Left ventricle myocardium superior (tissue), 1 donor: Measurements from ENCODE around the gene NDUFV1. TPM values are rescaled to one million over a fixed set of nuclear protein-coding genes. Genes with fewer than 3 reads are reported as not detected.
A peak's percentile ranks its signal among the peaks of the same experiment; 100 is the strongest.
"Not testable (repeated sequence)": the region's sequence is repeated elsewhere in the genome, so short reads cannot be mapped to it uniquely, and the experiment has no call there.

Source experiments
- ATAC-seq: fragments of 200-7000 bp; cut with Tn5 transposase; one replicate; pipeline ENCODE4 v1.9.1; 2020; ENCODE audit warnings: mild to moderate bottlenecking, moderate library complexity
- DNase-seq: peaks from one replicate; pipeline ENCODE4 v3.0.0-alpha.2; 2020
- intact Hi-C: fragments of 100-400 bp; cut with micrococcal nuclease; formaldehyde crosslinking; loops from one replicate; pipeline ENCODE4 v1.11.0; 2022
- total RNA-seq: library from RNA; stranded (reverse); fragmentation: NEBNext Ultra II Directional; extraction: Animal tissue kit (Norgen Biotek cat#: 25700); gene quantifications from one replicate; pipeline ENCODE4 v1.2.1, GENCODE V29; 2021
- donor health status: DM: no; HTN: yes; CAD: no; lungs with severe emphysema.

NDUFV1 gene
- total RNA-seq, 1 donor from 2014 or later: 768 TPM

DNA sequence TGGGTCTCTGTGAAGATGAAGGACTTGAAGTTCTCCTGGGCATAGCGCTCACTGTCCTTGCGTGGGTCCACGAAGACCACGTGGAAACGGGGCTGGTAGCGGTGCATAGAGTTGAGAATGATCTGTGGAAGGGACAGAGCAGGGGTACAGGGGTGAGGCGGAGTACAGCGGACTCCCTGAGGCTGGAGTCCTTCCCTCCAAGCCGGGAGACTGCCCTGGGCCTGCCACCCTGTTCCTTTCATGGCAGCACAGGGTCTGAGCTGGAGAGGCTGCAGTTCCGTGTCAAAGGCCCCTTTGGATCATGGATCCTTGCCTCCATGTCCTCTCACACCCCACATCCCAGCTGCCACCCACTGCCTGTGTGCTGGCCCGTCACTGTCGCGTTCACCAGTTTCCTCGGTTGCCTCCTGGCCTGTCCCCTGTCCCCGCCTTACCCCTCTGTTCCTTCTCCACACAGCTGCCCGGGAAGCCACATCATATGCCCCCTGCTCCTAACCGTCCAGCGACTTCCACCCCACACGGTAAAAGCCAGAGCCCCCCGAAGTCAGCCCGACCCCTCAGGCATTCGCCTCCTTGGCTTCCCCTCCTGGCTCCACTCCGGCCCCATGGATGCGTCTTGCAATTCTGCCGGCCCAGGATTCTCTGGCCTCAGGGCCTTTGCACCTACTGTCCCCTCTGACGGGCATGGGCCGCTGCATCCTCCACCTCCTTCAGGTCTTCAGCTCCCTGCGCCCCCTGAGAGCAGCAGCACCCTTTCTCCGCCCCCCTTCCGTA is 26.4 kb downstream of the NDUFV1 start:
- no peak for ATAC-seq
- intact Hi-C loops: no loop called here
- no peak for DNase-seq

DNA sequence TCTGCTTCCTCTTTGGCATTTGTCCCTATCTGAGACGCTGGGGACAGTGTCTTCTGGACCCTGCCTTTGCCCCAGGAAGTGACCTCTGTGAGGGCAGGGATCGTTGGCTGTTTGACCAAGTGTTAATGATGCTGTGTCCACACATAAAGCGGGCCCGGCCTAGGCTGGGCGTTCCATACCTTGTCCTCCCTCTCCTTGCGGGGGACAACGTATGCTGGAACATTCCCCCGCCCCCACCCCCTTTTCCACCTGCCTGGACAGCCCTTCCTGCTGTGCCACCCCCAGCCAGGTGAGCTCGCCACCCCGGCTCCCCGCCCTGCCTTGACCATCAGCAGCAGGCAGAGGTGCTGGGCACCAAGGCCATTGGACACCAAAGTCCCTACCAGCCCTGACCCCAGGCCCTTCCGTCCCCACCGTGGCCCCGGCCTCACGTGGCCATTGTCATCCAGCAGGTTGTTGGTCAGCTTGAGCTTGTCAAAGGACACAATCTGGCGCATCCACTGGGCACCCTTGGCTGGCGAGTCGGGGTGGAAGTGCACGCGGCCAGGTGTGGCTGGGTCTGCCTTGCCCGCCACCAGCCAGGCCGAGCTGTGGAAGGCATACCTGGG is 27.1 kb downstream of the NDUFV1 start:
- DNase-seq (peak; percentile 19), ATAC-seq (no peak)
- intact Hi-C loops: no loop called here

DNA sequence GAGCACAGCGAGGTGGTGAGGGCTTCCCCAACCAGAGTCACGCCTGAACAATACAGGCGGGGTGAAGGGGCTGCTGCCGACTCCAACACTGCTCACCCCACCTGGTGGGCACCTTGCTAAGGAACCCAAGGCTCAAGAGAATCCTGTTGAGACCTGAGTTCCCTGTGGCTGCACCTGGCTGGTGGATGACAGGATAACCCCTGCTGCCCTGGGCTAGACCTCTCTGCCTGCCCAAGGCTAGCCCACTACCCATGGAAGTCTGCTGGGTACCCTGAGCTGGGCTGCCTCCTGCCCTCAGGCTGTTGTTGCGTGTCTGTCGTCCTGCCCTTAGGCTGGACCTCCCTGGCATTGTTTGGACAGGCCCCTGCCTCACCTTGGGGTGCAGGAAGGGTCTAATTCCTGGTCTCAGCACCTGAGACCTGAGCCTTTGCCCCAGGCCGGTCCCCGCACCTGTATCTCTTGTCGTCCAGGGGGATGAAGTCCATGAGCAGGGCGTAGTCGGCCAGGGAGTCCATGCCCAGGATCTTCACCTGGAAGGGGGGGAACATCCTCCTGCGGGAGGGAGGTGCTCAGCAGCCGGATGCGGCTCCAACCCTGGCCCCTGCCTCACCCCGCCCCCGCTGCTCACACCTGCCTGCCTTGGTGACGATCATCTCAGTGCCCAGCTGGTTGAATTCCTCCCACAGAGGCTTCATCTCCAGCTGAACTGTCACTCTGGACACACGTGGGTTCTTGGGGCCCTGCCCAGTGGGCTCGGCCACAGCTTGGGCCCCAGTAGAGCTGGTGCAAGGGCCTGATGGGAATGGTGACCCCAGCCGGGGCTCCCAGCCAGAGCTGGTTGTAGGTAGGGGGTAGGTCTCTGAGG is 27.9 kb downstream of the NDUFV1 start:
- intact Hi-C loops: no loop called here
- no peak for DNase-seq
- no peak for ATAC-seq

DNA sequence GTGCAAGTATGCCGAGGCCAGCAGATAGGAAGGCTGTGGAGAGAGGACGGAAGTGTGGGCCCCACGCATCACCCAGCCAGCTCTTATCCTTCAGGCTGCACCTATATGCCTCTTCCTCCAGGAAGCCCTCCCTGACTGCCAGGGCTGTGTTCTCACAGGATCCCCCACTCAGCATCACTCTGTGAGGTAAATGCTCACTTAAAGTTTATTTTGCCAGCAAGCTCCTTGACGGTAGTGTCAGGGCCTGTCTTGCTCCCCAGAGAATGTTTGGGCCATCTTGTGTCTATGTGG is 28.4 kb downstream of the NDUFV1 start:
- intact Hi-C loops: no loop called here
- ATAC-seq (no peak), DNase-seq (no peak)

DNA sequence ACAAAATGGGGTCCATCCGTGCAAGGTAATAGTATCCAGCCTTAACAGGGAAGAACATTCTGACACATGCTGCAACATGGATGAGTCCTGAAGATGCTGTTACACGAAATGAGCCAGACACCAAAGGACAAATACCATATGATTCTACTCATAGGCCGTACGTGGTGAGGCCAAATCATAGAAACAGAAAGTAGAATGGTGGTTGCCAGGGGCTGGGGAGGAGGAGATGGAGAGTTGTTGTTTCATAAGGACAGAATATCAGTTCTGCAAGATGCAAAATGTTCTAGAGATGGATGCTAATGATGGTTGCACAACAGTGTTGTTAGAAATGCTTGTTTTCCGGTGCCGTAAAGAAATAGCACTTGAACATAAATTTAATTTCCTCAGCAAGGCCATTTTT is 30.2 kb downstream of the NDUFV1 start:
- DNase-seq (no peak), ATAC-seq (no peak)
- intact Hi-C loops: no loop called here

DNA sequence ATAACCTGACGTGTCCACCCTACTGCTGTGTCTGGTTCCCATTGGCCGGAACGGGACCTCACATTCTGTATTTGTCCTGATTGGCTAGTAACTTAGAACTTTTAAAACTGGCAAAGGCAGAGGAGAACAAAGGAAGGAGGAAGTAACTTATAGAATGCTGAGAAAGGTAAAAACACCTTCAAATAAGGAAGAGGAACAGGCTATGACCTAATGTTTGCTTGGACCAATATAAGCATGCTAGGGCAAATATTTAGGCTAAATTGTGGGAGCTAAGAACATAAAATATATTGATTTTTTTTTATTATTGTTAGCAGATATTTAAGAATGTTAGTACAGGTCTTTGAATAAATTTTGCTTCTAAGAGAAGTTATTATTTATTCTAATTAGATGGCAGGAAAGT is 30.7 kb downstream of the NDUFV1 start:
- ATAC-seq, DNase-seq, intact Hi-C loops: not testable (repeated sequence)

DNA sequence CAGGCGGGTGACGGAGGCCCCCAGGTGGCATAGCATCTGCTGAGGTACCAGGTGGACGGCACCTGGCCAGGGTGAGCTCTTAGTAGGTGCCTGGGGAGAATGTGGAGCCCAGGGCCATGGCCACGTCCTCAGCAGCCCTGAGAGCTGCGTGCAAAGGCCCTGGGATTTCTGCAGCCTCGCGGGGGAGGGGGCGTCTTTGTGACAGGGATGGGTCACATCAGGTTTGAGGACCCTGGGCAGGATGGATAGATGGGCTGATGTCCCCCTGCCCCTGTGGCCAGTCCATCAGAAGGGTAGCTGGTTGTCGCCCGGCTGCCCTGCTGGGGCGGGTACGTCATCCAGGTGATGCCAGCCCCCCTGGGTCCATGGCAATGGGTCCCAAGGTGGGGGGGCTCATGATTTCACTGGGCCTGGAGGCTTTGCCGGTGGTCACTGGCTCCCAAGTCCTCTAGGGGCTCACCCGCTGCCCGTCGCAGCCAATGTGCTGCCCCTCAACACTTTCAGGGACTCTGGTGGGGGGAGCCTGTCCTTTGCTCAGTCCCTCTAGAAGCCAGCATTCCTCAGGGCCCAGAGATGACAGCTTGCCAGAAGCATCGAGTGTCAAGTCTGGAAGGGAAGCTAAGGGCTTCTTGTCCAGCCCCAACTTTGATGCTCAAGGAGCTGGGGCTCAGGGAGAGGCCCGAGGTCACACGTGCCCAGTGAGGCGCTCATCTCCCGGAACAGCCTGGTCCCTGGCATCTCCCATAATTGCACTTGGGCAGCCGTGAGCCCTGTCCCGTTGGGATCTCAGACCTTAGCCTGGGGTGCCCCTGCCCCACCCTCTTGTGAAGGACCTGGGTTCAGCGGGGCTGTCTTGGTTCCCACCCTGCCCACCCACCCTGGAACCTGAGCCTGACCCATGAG is 32.0 kb downstream of the NDUFV1 start:
- intact Hi-C loops: no loop called here
- DNase-seq (no peak), ATAC-seq (no peak)

DNA sequence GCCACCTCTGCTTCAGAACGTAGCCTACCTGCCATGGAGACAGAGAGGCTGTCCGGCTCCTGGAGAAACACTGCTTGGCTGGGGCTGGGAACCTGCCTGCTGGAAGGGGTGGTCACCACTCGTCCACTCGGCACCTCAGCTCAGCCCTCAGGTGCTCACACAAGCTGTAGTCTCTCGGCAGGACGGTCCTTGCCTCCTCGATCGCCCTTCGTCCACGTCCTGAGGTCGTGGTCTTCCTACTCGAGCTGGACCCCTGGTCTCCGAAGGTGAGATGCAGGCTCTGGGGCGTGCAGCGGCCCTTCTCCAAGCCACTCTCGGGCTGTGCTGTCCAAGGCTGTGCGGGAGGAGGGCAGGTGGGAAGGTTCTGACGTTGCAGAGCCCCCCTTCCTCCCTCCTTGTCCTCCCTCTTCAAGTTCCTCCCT is 32.7 kb downstream of the NDUFV1 start, which contains the start of gene TBX10:
Gene TBX10 (minus strand): TSS at position 326 of the 422 bp plus-strand sequence. CDS start 291 bp downstream, at position 35.
- intact Hi-C loops: no loop called here
- ATAC-seq (no peak), DNase-seq (no peak)

DNA sequence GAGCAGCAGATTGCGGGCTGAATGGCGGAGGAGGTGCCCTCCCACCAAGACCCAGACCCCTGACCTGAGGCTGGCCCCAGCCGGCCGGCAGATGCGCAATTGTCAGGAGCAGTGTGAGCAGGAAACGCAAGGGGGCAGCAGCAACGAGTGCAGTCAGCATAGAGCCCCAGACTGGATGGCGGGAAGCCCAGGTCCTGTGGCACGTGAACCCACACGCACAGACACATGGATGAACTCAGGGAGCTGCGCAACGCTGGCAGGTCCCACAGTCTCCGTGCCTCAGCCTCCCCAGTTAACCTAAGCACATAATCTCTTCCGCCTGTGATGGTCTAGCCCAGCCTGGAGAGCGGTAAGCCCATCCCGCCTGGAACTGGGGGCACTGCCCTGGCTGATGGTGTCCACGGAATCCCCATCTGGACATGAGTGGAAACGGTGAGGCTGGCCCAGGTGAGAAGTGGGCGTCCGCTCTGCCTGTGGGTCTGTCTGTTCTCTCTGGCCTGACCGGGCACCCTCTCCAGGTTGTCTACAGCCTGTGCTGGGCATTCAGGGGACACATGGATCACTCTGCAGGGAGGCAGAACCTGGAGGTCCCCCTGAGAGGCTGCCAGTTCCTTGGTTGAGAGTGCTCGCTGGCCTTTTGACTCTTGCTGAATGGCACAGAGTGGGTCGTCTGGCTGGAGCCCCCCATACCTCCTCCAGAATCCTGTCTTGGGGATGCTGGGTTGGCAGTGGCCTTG is 33.5 kb downstream of the NDUFV1 start:
- DNase-seq (peak; percentile 72), ATAC-seq (peak; percentile 75)
- intact Hi-C loops: no loop called here

DNA sequence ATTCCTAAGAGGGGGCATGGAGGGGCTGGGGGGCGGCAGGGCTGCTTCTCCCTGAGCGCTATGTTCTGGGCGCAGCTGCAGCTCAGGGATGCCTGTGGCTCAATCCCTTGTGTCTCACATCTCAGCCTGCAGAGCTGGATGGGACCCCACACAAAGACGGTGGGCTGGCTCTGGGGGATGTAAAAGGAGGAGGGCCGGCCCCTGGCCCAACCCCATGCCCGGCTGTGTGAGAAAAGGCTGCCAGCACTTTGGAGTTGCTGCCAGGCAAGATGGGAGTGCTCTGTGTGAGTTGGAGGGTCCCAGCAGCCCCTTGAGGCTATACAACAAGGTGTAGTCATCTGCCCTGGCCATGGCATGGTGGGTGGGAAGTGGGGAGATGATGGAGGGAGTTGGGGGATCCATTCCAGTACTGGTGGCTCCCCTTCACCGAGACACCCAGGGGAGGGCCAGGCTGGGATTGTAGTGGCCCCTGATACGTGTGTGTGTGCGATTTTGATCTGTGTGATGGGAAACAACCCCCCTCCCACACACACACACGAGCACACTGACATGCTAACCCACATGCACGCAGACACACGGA is 34.1 kb downstream of the NDUFV1 start:
- ATAC-seq (no peak), DNase-seq (no peak)
- intact Hi-C loops: no loop called here

DNA sequence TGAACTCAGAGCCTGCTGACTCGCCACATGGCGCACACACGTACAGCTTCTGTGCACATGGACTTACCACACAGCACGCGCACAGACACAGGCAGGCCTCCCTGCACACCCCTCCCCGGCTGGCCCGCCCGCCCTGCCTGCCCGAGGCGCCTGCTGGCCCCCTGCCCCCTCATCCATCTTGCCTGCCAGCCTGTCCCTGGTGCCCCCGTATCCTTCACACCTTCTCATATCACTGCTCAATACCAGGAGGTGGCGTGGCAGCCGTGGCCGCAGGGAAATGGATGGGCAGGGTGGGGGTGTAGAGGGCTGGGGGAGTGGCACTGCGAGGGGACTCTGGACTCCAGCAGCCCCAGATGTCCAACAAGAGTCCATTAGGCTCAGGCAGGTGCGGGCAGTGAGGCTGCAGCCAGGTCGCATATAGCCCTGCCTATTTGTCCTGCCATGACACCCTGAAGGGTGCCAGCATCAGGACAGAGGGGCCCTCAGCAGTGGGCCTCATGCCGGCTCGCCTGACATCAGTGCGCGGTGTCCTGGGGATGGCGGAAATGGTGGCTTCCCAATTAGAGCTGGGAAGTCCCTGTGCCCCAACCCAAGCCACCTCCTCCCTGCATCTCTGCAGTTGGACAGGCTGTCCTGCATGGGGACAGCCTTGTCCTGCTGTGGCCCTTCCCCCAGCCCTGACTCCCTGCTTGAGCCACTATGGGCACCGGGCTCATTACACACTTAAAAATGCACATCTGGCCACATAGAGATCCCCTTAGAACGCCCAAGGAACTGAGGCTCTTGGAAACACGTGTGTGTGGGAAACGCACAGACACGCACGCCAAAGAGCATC is 34.8 kb downstream of the NDUFV1 start:
- intact Hi-C loops: no loop called here
- DNase-seq: no peak
- ATAC-seq: no peak

DNA sequence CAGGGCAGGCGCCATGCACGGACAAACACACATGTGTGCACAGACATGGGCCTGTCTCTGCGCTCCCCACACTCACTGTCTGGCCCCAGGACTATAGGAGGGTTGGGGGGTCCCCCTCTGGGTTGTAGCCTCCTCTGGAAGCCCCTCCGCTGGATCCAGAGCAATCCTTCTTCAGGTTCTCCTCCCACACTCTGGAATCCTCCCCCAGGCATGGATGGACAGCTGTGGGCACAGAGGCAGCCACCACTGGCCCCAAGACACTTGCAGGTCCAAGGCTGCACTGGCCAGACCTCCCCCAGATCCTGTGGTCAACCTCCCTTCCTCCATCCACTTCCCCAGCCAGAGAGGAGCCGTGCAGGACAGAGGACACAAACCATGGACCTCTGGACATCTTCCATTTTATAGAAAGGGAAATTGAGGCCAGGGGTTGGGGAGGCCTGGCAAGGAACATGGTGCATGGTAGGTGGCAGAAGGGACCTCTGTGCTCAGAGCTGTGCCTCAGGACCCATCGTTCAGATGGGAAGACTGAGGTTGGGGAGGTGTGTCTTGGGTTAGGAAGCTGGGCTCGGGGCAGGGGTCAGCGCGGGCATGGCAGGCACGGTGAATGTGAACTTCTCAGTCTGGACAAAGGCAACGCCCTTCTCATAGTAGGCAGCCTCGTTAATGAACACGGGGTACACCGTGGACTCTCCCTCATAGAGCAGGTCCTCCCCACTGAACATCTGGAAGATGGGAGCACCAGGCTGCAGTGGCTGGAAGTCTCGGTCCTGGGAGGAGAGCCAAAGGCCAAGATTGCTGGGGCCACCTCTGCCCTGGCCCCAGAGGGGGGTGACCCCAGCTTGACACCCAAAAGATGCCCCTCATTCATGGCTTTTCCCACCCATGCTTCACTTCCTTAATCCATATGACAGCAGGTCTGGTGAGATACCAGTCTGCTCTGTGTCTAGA is 35.7 kb downstream of the NDUFV1 start:
- ATAC-seq: no peak
- DNase-seq: no peak
- intact Hi-C loops: no loop called here

DNA sequence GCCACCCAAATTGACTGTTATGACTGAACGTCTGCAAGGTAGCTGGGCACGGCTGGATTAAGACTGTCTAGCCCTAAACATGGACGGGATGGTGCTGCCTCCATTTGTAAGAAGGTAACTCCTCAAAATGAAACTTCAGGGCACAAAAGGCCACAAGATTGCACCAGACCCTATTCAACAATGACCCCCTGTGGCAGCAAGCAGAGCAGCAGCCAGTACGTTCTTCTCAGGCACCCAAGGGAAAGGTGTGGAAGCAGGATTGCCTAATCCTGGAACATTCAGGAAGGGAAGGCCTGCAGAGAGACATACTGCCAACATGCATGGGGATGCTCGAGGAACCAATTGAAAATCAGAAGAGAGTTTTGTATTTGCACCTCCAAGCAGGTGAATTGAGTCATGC is 37.3 kb downstream of the NDUFV1 start:
- intact Hi-C loops: no loop called here
- no peak for ATAC-seq
- DNase-seq: no peak

DNA sequence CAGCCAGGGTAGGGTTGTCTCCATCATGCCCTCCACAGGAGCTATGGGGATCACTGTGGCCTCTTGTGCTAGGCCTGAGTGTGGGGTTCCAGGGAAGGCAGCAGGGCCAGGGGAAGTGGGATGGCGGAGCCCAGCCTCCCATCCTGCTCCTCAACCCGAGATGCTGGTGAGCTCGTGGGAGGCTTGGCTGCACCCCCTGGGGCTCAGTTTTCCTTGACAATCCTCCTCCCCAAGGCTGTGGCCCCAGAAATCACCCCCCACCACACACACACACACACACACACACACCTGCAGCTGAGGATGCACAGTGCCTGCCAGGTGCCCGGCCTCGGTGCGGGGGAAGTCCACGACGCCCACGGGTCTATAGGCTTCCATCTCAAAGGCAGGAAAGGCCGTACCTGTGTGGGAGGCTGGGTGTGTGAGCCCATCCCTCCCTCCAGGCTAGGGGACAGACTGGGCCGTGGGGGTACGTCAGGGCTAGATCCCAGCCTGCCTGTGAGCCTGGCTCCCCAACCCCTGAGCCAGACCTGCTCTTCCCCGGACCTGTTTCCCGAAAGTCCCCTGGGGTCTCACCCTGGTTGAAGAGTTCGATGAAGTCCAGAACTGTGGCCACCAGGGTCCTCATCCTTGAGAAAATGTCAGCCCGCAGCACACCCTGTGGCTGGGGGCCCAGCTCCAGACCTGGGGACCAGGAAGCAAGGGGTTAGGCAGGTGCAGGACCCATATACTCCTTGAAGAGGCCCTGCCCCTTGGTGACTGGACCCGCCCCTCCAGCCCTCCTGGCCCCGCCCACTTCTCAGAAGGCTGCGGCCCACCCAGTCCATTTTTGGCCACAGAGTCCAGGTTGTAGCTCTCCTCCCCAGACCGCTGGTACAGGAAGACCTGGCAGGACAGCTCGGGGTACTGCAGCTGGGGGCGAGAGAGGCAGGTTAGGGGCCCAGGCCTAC is 38.0 kb downstream of the NDUFV1 start:
- no peak for DNase-seq
- intact Hi-C loops: no loop called here
- no peak for ATAC-seq
